ENCODE measurements around the gene FCGR2B.
"Not testable (repeated sequence)": the region's sequence is repeated elsewhere in the genome, so short reads cannot be mapped to it uniquely, and the experiment has no call there.

The FCGR2B gene

GRCh38 chr1:161662684-161663339, at the start of gene FCGR2B:
Gene FCGR2B (plus strand): TSS chr1:161663143. CDS start chr1:161663242, 99 bp downstream.
- H3K36me3 ChIP-seq (ENCODE audit: insufficient read depth, low read depth, low read length); H3K27ac ChIP-seq (ENCODE audit: low read length); H3K27me3 ChIP-seq (ENCODE audit: insufficient read depth, low read length); H3K9ac ChIP-seq (ENCODE audit: low read depth, low read length); H3K4me3 ChIP-seq (ENCODE audit: low read length); H3K4me1 ChIP-seq (ENCODE audit: insufficient read depth, low read length); H3K9me3 ChIP-seq (ENCODE audit: insufficient read depth, low read depth, low read length): not testable (repeated sequence)

- H3K27ac ChIP-seq (ENCODE audit: low read length); H3K4me3 ChIP-seq (ENCODE audit: low read length); H3K27me3 ChIP-seq (ENCODE audit: insufficient read depth, low read length); H3K9ac ChIP-seq (ENCODE audit: low read depth, low read length); H3K36me3 ChIP-seq (ENCODE audit: insufficient read depth, low read depth, low read length); H3K9me3 ChIP-seq (ENCODE audit: insufficient read depth, low read depth, low read length); H3K4me1 ChIP-seq (ENCODE audit: insufficient read depth, low read length): not testable (repeated sequence)
These were observed 46.5 kb upstream of the FCGR2B start for GRCh38 chr1:161616417-161616816.

- not testable (repeated sequence) for H3K27ac ChIP-seq (ENCODE audit: low read length); H3K9me3 ChIP-seq (ENCODE audit: insufficient read depth, low read depth, low read length); H3K4me3 ChIP-seq (ENCODE audit: low read length); H3K9ac ChIP-seq (ENCODE audit: low read depth, low read length); H3K4me1 ChIP-seq (ENCODE audit: insufficient read depth, low read length); H3K36me3 ChIP-seq (ENCODE audit: insufficient read depth, low read depth, low read length)
- H3K27me3 ChIP-seq (ENCODE audit: insufficient read depth, low read length): peaks cover 20% of the 10 kb centered on the region
These were observed 44.4 kb upstream of the FCGR2B start for GRCh38 chr1:161618517-161618916.

GRCh38 chr1:161620399-161620798, 42.5 kb upstream of the FCGR2B start:
- H3K9me3 ChIP-seq (ENCODE audit: insufficient read depth, low read depth, low read length); H3K36me3 ChIP-seq (ENCODE audit: insufficient read depth, low read depth, low read length); H3K4me1 ChIP-seq (ENCODE audit: insufficient read depth, low read length); H3K9ac ChIP-seq (ENCODE audit: low read depth, low read length); H3K27ac ChIP-seq (ENCODE audit: low read length): not testable (repeated sequence)
- Histone ChIP-seq H3K27me3 (ENCODE audit: insufficient read depth, low read length) (peaks cover 25% of the 10 kb centered on the region), H3K4me3 (ENCODE audit: low read length) (peak overlapping the region; percentile 64; the same call in 1 of the 2 replicates)

- H3K27ac ChIP-seq (ENCODE audit: low read length); H3K9me3 ChIP-seq (ENCODE audit: insufficient read depth, low read depth, low read length); H3K36me3 ChIP-seq (ENCODE audit: insufficient read depth, low read depth, low read length); H3K4me1 ChIP-seq (ENCODE audit: insufficient read depth, low read length): not testable (repeated sequence)
- Histone ChIP-seq H3K4me3 (ENCODE audit: low read length) (peak overlapping the region; percentile 64), H3K27me3 (ENCODE audit: insufficient read depth, low read length) (peaks cover 25% of the 10 kb centered on the region), H3K9ac (ENCODE audit: low read depth, low read length) (peak overlapping the region; percentile 37; the same call in 1 of the 2 replicates)
These were observed 41.6 kb upstream of the FCGR2B start for GRCh38 chr1:161621181-161622000.

- peak overlapping the region; percentile 37; the same call in 1 of the 2 replicates for H3K9ac ChIP-seq (ENCODE audit: low read depth, low read length)
- H3K4me3 ChIP-seq (ENCODE audit: low read length): peak overlapping the region; percentile 64
- peaks cover 25% of the 10 kb centered on the region for H3K27me3 ChIP-seq (ENCODE audit: insufficient read depth, low read length)
- not testable (repeated sequence) for H3K36me3 ChIP-seq (ENCODE audit: insufficient read depth, low read depth, low read length); H3K4me1 ChIP-seq (ENCODE audit: insufficient read depth, low read length); H3K27ac ChIP-seq (ENCODE audit: low read length); H3K9me3 ChIP-seq (ENCODE audit: insufficient read depth, low read depth, low read length)
These were observed 40.9 kb upstream of the FCGR2B start for GRCh38 chr1:161622054-161622453.

- H3K27ac ChIP-seq (ENCODE audit: low read length); H3K36me3 ChIP-seq (ENCODE audit: insufficient read depth, low read depth, low read length); H3K4me1 ChIP-seq (ENCODE audit: insufficient read depth, low read length); H3K4me3 ChIP-seq (ENCODE audit: low read length); H3K9me3 ChIP-seq (ENCODE audit: insufficient read depth, low read depth, low read length); H3K9ac ChIP-seq (ENCODE audit: low read depth, low read length): not testable (repeated sequence)
- peaks cover 25% of the 10 kb centered on the region for H3K27me3 ChIP-seq (ENCODE audit: insufficient read depth, low read length)
These were observed 39.4 kb upstream of the FCGR2B start for GRCh38 chr1:161623401-161624051.

- H3K4me3 ChIP-seq (ENCODE audit: low read length); H3K4me1 ChIP-seq (ENCODE audit: insufficient read depth, low read length); H3K9me3 ChIP-seq (ENCODE audit: insufficient read depth, low read depth, low read length); H3K9ac ChIP-seq (ENCODE audit: low read depth, low read length); H3K36me3 ChIP-seq (ENCODE audit: insufficient read depth, low read depth, low read length); H3K27ac ChIP-seq (ENCODE audit: low read length): not testable (repeated sequence)
- H3K27me3 ChIP-seq (ENCODE audit: insufficient read depth, low read length): peaks cover 25% of the 10 kb centered on the region
These were observed 38.3 kb upstream of the FCGR2B start for GRCh38 chr1:161624605-161625004.

- not testable (repeated sequence) for H3K27ac ChIP-seq (ENCODE audit: low read length)
- peaks cover 20% of the 10 kb centered on the region for H3K27me3 ChIP-seq (ENCODE audit: insufficient read depth, low read length)
These were observed 36.3 kb upstream of the FCGR2B start for GRCh38 chr1:161626445-161627146.

GRCh38 chr1:161630128-161630742, 32.7 kb upstream of the FCGR2B start:
- not testable (repeated sequence) for H3K9me3 ChIP-seq (ENCODE audit: insufficient read depth, low read depth, low read length); H3K9ac ChIP-seq (ENCODE audit: low read depth, low read length); H3K4me3 ChIP-seq (ENCODE audit: low read length); H3K36me3 ChIP-seq (ENCODE audit: insufficient read depth, low read depth, low read length); H3K27ac ChIP-seq (ENCODE audit: low read length); H3K27me3 ChIP-seq (ENCODE audit: insufficient read depth, low read length); H3K4me1 ChIP-seq (ENCODE audit: insufficient read depth, low read length)

More at GRCh38 chr1:161626445-161627146, 36.3 kb upstream of the FCGR2B start:
- H3K36me3 ChIP-seq (ENCODE audit: insufficient read depth, low read depth, low read length); H3K9me3 ChIP-seq (ENCODE audit: insufficient read depth, low read depth, low read length); H3K4me1 ChIP-seq (ENCODE audit: insufficient read depth, low read length); H3K4me3 ChIP-seq (ENCODE audit: low read length); H3K9ac ChIP-seq (ENCODE audit: low read depth, low read length): not testable (repeated sequence)

- no peak within 1 kb of the TSS for H3K27ac ChIP-seq (ENCODE audit: low read length)
- no peaks in the 10 kb centered on the region for H3K27me3 ChIP-seq (ENCODE audit: insufficient read depth, low read length)
- H3K36me3 ChIP-seq (ENCODE audit: insufficient read depth, low read depth, low read length): no peaks in the 10 kb centered on the region
- H3K9ac ChIP-seq (ENCODE audit: low read depth, low read length): no peak within 1 kb of the TSS
- H3K4me3 ChIP-seq (ENCODE audit: low read length): no peak within 1 kb of the TSS
- H3K9me3 ChIP-seq (ENCODE audit: insufficient read depth, low read depth, low read length): no peaks in the 10 kb centered on the region
- H3K4me1 ChIP-seq (ENCODE audit: insufficient read depth, low read length): no peaks in the 10 kb centered on the region
These were observed 31.9 kb upstream of the FCGR2B start, which contains the start of gene FCGR3B for GRCh38 chr1:161631076-161631475. Gene FCGR3B (minus strand): TSS chr1:161631176. CDS start chr1:161631094, 82 bp downstream.

Data from iPS-20b (cell line).